Cardiac septum (tissue), 1 donor: Measurements from ENCODE around the gene DLG2. TPM values are rescaled to one million over a fixed set of nuclear protein-coding genes. Genes with fewer than 3 reads are reported as not detected.

Experiments
- DNase-seq: peaks from one replicate; pipeline ENCODE4 v3.0.0-alpha.2; 2020; ENCODE audit warnings: low spot score
- intact Hi-C: fragments of 100-400 bp; cut with DNase I; formaldehyde crosslinking; loops from one replicate; pipeline ENCODE4 v1.14.0; 2022
- total RNA-seq: library from RNA; stranded (reverse); fragmentation: NEBNext Ultra II Directional; extraction: Animal tissue kit (Norgen Biotek cat#: 25700); gene quantifications from one replicate; pipeline ENCODE4 v1.2.1, GENCODE V29; 2021
- donor health status: DM: no; HTN: no; CAD: no.

The DLG2 gene
- total RNA-seq, 1 donor from 2014 or later = 9.9 TPM

DNA sequence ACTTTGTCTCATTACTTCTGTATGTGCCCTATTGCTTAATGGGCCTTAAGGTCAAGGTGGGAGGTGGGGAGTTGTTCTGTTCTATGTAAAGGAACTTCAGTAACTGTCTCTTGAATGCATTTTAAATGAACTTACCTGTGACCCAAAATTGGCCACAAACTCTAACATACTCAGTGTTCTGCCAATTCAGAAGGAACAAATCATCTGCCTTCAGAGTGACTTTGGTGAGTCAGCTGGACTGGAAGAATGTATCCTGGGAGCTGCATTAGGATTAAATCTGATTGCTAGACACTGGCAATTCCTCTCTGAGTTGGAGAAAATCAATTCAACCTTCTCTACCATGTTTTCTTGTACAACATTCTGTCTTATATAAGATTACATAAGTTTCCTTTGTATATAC, 1104.8 kb downstream of the DLG2 start:
- no peak for DNase-seq
- intact Hi-C loops = loop anchor here (5.0 to 10.0 kb wide), 2 partner anchors 128 to 695 kb away; no protein-coding TSS in a partner anchor

DNA sequence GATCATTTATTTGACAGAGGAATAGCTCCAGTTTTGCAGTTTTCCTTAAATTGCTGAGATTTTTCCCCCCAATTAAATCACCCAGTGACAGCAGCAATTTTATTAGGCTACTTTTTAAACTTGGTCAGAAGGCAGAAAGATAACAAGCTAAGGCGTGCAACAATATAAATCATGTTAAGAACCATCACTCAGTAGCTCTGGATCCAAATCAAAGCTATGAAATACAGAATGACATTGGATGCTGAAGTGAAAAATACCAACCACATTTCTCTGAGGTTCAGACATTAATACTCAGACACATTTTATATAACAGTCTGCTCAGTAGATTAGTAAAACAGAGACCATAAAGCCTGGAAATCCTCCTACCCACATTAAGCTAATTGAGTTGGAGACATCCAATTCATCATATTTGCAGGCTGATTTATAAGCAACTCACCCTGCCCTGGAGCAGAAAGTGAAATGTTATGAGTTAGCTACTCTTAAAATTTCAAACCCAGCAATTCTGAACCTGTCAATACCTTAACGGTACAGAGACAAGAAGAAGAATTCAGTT, 1108.4 kb downstream of the DLG2 start:
- no peak for DNase-seq
- intact Hi-C loops = no loop called here

DNA sequence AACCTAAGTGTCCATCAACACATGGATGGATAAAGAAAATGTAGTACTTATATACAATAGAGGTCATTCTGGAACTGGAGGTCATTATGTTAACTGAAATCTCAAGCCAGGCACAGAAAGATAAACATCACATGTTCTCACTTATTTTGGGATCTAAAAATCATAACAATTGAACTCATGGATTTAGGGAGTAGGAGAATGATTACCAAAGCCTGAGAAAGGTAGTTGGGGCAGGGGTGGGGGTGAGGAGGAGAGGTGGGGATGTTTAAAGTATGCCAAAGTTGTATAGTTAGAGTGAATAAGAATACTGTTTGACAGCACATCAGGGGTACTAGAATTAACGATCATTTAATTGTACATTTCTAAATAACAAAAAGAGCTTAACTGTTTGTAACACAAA, 1112.7 kb downstream of the DLG2 start:
- intact Hi-C loops = no loop called here

DNA sequence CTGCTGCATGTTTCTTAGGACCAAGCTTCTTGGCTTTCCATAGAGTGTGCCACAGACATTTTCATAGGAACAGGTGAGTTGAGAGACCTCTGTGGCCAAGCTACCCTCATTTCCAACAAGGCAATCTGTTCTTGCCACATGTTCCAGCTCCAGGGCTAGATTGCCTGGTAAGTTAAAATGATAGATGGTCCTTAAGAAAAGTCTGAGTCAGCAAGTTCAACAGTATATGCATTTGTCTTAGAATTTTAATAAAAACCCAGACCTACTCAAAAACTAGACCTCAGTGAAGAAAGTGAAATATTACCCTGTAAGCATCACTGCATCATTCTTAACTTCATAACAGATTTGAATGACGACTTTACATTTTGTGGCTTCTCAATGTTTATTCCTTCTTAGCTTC, 1123.6 kb downstream of the DLG2 start:
- intact Hi-C loops = no loop called here
- DNase-seq = no peak

More for the DNA sequence above, 1112.7 kb downstream of the DLG2 start:
- no peak for DNase-seq

DNA sequence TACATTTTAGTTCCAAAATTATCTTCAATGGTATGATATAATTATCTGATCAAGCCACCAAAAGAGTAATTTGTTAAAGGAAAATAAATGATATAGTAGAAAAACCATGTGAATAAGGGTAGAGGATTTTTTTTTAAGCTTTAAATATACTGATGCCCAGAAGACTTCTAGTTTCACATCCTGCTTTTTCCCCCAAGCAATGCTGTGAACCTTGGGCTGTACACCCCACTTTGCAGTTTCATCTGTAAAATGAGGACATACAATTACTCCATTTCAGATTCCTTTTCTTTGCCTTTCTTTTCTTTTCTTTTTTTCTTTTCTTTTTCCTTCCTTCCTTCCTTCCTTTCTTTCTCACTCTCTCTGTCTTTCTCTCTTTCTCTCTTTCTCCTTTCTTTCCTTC, 1125.4 kb downstream of the DLG2 start:
- intact Hi-C loops = no loop called here
- no peak for DNase-seq

DNA sequence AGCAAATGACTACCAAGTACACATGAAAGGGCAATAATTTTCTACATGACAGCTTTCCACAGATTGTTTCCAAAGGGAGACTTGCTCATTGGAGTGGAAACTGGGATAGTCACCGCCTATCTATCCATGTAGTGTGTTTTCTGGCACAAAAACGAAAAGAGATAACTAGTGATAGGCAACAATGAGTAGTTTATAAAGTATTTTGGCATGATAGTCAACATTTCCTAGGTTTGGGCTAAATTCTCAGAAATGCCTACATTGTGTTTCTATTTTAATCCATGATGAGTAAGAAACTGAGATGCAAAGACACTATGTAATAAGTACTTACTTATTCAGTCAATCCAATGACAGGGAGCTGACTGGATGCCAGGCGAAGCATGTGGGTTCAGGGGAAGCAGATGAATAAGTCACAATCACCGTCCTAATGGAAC, 1129.1 kb downstream of the DLG2 start:
- intact Hi-C loops = no loop called here
- DNase-seq = no peak

DNA sequence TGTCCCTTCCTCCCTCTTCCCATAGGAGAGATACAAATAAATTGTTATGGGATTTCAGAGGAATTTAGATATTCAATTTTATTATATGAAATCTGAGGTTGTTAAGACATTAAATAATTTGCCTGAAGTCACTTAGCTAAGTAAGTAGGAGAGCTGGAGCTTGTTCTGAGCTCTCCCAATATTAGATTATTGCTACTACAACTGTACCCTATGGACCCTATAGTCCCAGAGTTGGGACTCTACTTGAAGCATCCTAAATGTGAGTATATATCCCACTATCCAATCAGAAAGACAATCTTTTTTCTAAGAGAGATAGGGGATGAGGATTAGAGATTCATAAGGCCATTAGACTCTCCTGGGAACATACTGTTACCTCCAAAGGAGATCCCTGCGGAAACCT, 1130.0 kb downstream of the DLG2 start:
- intact Hi-C loops = no loop called here
- DNase-seq = no peak

DNA sequence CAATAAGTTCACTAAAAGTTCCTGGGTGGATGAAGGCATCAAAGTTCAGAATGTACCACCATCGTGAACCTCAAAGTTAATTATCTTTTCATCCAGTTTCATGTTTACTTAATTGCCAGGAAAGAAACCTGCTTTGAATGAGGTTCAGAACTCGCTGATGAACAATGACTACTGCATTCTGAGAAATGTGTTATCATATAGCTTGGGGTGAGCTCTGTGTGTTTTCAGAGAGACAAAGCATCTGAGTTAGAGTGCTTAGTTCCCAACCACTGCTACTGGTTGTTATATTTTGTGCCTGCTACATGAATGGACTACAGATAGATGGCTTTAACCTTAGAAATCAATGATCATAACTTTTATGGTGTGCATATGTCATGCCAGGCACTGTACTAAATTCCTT, 1131.0 kb downstream of the DLG2 start:
- intact Hi-C loops = no loop called here

DNA sequence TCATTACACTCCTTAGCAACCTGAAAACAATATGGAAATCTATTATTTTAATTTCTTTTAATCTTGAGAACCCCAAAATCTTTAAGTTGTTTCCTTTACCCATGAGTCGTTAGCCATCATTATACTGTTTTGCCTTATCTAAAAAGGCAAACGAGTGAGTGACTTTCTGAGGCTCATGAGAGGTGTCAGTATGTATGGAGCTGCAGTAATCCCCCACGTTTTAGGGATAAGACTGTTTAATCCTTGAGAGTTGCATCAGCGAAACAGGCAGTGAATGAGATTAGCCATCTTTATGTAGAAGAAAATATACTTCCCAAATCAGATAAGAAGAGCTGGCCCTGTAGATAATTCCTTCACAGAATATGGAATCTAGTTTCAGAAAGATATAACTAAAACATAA, 1147.0 kb downstream of the DLG2 start:
- DNase-seq = no peak
- intact Hi-C loops = no loop called here

More for the DNA sequence above, 1131.0 kb downstream of the DLG2 start:
- no peak for DNase-seq

DNA sequence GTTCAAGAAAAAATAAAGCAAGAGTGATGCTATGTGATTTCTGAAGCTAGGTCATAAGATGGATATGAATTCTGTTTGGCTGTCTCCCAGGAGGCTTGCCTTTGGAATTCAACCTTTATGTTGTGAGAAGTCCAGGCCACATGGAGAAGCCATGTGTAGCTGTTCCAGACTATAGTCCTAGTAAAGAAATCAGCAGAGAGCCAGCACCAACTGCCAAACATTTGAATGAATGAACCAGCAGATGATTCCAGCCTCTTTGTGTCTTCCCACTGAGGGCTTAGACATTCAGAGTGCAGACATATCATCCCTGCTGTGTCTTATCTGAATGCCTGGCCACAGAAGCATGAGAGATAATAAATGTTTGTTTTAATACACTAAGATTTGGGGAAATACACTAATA, 1150.6 kb downstream of the DLG2 start:
- intact Hi-C loops = no loop called here
- DNase-seq = no peak

DNA sequence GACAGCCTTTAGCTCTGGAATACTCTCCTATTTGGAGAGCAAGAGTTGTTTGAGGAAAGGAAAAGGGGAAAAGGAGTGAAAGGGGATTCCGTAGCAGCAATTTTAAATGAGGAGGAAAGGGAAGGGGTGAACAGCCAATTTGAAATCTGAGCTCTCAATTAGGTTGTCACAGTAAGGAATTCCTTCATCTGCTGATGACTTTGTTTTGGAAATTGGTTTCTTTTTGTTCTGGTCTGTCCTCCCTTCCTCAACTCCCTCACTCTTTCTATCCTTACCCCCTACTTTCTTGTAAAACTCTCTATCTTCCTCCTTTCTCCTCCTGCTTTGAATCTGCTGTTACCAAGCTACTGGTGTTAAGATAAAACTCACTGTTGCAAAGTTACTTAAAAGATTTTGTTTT, 1155.6 kb downstream of the DLG2 start:
- intact Hi-C loops = no loop called here
- no peak for DNase-seq

DNA sequence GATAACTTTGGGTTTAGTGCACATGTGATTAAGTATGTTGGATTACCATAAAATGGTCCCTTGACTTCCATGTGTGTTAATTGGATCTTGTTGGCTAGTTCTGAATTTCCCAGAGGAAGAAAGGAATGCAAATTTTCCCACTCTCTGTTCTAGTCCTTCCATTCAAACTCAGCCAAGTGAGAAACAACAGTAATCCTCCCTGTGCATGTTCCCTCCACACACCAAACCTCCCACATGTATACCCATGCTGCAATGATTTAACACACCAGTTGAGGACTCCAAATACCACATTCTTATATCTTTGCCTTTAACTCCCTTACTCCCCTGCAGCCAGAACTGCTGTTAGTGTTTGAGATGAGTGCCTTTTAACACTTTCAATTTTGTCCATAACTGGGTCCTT, 1158.9 kb downstream of the DLG2 start:
- DNase-seq = no peak
- intact Hi-C loops = no loop called here

DNA sequence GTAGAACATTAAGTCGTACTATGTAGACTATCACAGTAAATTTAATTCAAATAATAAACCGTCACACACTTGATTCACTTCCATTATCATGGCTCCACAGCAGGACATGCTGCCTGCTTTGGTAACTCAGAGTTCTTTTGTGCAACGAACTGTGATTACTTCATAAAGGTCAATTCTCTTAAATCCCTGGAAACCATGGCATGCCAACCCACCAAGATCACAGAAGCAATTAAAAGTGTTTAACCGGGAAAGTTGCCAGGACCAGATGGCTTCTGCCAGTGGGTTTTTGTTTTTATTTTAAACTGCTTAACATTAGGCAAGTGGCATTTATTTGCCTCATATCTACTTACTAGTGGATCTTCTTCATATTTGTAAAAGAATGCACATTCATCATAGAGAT, 1162.1 kb downstream of the DLG2 start:
- no peak for DNase-seq
- intact Hi-C loops = no loop called here

DNA sequence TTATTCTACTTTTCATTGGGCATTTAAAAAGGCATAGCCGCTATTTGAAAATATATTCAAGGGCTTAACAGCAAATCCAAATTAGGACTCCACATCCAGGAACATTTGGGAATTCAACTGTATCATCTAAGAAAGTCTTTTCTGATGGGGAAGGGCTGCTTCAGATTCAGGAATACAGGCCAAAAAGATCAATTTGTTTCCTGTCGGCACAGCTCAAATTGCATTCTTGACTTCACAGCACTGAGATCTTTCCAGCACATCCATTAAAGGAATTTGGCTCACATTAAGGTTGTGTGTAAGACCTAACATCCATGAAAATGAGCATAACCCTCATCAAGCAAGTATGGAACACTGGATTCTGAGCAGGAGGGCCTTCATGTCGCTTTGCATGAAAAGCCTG, 1171.5 kb downstream of the DLG2 start:
- no peak for DNase-seq
- intact Hi-C loops = no loop called here

DNA sequence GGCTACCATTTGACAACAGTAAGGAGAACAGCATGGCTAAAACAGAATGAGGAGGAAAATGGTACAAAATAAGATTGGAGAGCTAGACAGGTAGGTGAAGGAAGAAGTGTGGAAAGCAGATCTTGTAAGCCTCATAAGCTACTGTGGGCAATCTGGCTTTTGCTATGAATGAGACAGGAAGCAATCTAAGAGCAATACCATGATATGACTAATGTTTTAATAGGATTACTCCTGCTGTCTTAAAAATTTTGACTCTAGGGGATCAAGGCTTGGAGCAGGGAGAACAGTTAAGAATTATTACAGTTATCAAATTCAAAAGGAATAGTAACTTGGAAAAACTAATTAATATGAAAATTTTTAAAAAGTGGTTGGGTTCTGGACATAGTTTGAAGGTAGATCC, 1174.9 kb downstream of the DLG2 start:
- DNase-seq = no peak

DNA sequence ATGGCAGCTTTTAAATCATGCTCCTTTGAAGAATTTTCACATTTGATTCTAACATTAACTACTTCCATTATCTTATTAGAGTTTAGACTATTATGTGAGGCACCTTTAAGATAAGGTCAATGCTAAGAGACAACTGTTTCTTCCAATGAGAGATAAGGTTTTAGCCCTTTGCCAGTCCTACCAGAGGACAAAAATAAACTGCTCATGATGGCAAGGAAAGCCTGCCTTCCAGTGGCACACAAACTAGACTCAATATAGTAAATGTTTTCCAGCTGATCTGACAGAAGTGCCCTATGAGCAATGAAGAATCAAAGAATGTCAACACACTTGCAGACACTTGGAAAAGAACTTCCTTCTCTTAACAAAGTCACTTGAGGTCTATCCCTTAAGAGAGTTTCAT, 1188.6 kb downstream of the DLG2 start:
- no peak for DNase-seq
- intact Hi-C loops = no loop called here

More for the DNA sequence above, 1174.9 kb downstream of the DLG2 start:
- intact Hi-C loops = no loop called here

DNA sequence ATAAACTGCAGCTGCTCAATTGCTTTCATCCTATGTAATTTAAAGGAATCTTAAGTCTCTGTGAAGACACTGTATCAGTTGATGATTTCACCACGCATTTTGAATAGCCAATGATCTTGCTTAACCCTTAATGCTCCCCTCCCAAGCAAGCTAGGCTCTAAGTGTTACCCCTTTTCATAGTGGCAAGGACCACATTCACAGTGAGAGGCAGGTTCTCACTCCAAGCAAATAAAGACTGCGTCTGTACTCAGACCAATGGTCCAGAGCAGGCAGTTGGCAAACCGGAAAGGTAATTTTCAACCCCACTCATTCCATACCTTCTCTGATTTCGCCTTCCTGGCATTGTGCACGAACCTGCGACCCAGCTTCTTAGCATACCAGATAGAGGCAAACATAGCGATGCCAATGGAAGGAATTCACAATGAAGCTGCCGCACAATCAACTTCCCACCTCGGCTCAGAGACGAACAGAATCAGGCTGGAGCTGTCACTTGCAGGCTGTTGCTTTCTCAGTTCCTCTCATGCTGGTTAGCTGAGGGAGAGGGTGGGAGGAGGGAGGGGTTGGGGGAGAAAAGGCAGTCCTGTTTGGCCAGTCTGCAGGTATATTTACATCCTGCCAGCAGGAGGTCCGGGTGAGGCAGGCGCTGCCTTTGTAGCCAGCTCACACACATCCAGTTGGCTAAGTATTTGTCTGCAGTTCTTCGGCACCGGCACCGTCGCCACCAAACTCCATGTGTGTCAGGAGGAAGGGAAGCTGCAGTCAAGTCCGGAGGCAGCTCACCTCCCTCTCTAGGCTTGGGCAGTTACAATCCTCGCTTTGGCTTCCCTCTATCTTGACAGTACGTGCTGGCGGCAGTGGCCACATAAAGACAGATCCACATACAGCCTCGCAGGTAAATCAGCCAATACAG, 1189.8 kb downstream of the DLG2 start:
- intact Hi-C loops = no loop called here
- no peak for DNase-seq

DNA sequence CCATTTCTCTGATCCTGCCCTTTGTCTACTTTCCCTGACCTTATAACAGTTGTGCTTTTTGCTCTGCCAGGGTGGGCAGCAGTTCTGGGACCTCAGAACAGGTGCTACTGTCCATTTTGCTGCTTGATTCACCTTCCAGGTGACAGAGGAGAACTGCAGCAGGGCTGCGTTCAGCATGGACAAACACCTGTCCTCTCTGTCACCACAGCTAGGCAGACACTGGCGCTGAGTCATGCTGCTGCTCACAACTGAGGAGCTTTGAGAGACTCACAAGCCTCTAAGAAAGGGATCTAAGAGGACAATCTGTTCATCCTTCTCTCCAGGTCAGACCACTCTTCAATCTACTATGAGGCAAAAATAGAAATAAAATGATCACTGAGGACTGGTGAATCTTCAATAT, 1196.5 kb downstream of the DLG2 start:
- intact Hi-C loops = no loop called here
- no peak for DNase-seq

DNA sequence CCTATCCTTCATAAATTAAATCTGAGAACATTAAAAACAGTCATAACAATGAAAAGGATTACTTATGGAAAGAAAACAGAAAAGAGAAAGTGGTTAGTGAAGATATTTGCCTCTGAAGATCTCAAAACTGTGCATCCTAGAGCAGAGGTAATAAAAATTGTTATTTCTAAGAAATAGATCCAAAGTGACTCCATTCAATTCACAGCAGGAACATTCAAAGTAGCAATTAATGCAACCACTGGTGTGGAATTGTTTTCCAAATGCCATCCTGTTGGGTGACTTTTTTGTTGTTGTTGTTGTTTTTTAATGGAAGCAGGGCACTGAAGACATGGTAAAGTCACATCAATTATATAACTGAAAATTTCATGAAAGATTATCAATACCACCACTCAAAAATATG, 1201.5 kb downstream of the DLG2 start:
- intact Hi-C loops = no loop called here
- DNase-seq = no peak

DNA sequence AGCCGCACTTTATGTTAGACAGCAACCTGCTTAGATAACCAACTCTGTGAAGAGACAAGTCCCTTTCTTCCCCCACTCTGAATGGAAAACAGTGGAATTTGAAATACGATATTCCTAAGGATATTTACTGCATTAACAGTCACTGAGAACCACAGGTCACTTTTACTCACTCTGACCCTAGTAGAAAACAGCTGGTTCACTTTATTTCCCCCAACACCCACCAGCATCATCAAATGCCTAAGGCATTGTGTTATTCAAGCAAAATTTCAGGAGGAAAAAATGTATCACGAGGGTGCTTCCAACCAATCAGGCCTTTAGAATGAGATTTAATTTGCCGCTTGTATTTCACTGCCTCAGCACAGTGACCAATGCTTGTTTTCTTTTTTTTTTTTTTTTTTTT, 1206.9 kb downstream of the DLG2 start:
- DNase-seq = no peak
- intact Hi-C loops = no loop called here

DNA sequence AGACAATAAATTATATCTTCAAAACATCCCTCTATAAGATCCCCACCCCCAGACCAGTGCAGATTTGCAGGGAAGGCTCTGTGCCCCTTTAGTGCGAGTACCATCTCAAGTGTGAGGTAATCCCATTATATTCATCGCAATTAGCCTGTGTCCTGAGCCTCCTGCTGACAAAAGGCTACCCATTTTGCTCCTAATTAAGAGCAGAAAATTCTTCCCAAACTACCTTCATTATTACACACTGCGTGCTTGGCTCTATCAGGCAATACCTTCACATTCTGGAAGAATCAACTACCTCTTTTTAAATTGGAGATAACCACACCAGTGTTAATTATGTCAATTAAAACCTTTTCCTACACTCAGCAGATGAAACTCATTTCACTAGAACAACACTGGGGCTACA, 1207.5 kb downstream of the DLG2 start:
- intact Hi-C loops = no loop called here
- DNase-seq = no peak
